ENCODE data around the gene SLIT3.

GRCh38 chr5:169003721-169004541 lies 297.0 kb downstream of the SLIT3 start:
- TF ChIP-seq, protein P1, sequence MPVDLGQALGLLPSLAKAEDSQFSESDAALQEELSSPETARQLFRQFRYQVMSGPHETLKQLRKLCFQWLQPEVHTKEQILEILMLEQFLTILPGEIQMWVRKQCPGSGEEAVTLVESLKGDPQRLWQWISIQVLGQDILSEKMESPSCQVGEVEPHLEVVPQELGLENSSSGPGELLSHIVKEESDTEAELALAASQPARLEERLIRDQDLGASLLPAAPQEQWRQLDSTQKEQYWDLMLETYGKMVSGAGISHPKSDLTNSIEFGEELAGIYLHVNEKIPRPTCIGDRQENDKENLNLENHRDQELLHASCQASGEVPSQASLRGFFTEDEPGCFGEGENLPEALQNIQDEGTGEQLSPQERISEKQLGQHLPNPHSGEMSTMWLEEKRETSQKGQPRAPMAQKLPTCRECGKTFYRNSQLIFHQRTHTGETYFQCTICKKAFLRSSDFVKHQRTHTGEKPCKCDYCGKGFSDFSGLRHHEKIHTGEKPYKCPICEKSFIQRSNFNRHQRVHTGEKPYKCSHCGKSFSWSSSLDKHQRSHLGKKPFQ (tag by site-specific recombination; IDR thresholded peaks at IDR 0.05), result 0 out of 2 replicates have a peak, but pooled peaks have one; percentile 23
- no peak for TF ChIP-seq ZNF416 (tag by site-specific recombination; IDR thresholded peaks at IDR 0.05)
- no peak for TF ChIP-seq ZNF776 (tag by site-specific recombination; IDR thresholded peaks at IDR 0.05; ENCODE audit: borderline replicate concordance)
- TF ChIP-seq ATF2 (tag by site-specific recombination; IDR thresholded peaks at IDR 0.05; ENCODE audit: low read depth), result no peak
- no peak for TF ChIP-seq ZNF792 (tag by site-specific recombination; IDR thresholded peaks at IDR 0.05)
- no peak for TF ChIP-seq ZXDB (tag by site-specific recombination; IDR thresholded peaks at IDR 0.05)
